K562 (cell line): ENCODE data around the gene TMSB4X. TPM values are rescaled to one million over a fixed set of nuclear protein-coding genes. Genes with fewer than 3 reads are reported as not detected.

Experiments used
- NFATC3 ChIP-seq: fragments of 450-650 bp; IDR thresholded peaks from 2 replicates; pipeline ENCODE4 v1.6.1; 2017; ENCODE audit warnings: mild to moderate bottlenecking
- PRDM10 ChIP-seq: fragments of 450-650 bp; IDR thresholded peaks from 2 replicates; pipeline ENCODE4 v1.6.1; 2018; ENCODE audit not compliant: partially characterized antibody
- U2AF1 ChIP-seq: fragments of 200-400 bp; formaldehyde crosslinking; optimal IDR thresholded peaks from 2 replicates; pipeline ENCODE3; 2017; ENCODE audit warnings: mild to moderate bottlenecking, low read depth, low read length, moderate library complexity
- polyA plus RNA-seq, 8 experiments: library from polyadenylated mRNA; depleted of rRNA in 4 of 8; stranded (reverse) in 5 of 8; unstranded in 3 of 8; fragments of >200 nt; fragmentation: Nextera tagmentation in 2 of 8; fragmentation: Illumina TruSeq in 1 of 8; extraction: Ambion mirVana in 2 of 8; extraction: Trizol in 1 of 8; gene quantifications; 2 replicates each; pipeline versions ENCODE4 v1.2.1 to v1.2.3, GENCODE V29; 2011 to 2014; ENCODE audit warnings: inconsistent platforms in 1 of 8, missing spikeins in 1 of 8
- total RNA-seq, 7 experiments: library from RNA; depleted of rRNA in 6 of 7; stranded (reverse); fragments of >200 nt in 6 of 7; fragmentation: Illumina TruSeq in 2 of 7; extraction: Trizol in 2 of 7; gene quantifications; 2 replicates each; pipeline versions ENCODE4 v1.2.1 to v1.2.3, GENCODE V29; 2011 to 2021; ENCODE audit warnings: low replicate concordance in 1 of 7
- TF ChIP-seq, protein P1 (sequence below): fragments of 250-450 bp; sonication (Bioruptor Pico); IDR thresholded peaks from 2 replicates; pipeline ENCODE4 v1.8.0; 2022; ENCODE audit warnings: inconsistent platforms, mild to moderate bottlenecking, moderate library complexity, borderline replicate concordance

The TMSB4X gene
- total and polyA plus RNA-seq, 9 of the 15 experiments (the other 6 are each of a cell fraction or from before 2014, with no cell fraction given) = 1,035 to 2,035 (median 1,529) TPM

DNA sequence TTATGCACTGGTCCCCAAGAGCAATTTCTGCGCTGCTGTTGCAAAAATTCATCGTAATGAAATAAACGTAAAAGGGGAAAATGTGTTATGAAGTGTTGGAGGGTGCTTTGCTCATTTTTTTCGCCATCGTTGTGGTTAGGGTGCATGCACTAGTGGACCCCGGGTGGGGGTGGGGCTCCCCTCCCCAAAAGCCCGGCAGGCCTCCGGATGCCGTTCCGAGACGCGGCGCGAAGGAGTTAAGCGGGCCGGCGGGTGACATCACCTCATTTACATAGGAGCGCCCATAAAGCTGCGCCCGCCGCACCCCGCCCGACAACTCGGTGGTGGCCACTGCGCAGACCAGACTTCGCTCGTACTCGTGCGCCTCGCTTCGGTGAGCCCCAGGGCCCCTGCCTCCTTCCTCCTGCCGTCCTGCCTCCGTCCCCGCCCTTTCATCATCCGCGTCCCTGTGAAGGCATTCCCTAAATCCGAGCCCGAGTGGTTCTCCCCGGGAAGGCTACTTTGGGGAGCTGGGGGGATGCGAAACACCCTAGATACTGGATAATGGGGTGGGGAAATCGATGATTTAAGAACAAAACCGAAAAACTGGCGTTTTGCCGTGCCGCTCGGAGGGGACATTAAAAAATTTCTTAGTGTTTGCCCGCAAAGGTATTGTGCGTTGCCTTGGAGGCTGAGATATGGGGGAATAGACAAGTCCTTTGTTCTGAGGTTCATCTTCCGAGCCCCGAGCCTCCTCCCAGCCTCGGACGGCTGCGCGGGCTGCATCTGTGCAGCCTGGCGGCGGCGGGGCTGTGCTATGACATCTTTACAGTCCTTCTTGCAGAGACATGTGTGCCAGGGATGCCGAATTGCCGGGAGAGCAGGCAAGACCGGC, at the start of gene TMSB4X (continued):
- TF ChIP-seq PRDM10 (no peak), U2AF1 (no peak), NFATC3 (no peak)
- TF ChIP-seq, protein P1, sequence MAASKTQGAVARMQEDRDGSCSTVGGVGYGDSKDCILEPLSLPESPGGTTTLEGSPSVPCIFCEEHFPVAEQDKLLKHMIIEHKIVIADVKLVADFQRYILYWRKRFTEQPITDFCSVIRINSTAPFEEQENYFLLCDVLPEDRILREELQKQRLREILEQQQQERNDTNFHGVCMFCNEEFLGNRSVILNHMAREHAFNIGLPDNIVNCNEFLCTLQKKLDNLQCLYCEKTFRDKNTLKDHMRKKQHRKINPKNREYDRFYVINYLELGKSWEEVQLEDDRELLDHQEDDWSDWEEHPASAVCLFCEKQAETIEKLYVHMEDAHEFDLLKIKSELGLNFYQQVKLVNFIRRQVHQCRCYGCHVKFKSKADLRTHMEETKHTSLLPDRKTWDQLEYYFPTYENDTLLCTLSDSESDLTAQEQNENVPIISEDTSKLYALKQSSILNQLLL (CRISPR knock-in tag) = no peak
